GM12874 (cell line): ENCODE measurements around the gene PAX7.

ENCODE experiments used
- CTCF ChIP-seq: IDR thresholded peaks from 2 replicates; pipeline ENCODE4 v1.5.1; 2011; ENCODE audit warnings: low read depth, mild to moderate bottlenecking, control low read depth, low read length, moderate library complexity; ENCODE audit not compliant: insufficient read depth

PAX7 gene

DNA sequence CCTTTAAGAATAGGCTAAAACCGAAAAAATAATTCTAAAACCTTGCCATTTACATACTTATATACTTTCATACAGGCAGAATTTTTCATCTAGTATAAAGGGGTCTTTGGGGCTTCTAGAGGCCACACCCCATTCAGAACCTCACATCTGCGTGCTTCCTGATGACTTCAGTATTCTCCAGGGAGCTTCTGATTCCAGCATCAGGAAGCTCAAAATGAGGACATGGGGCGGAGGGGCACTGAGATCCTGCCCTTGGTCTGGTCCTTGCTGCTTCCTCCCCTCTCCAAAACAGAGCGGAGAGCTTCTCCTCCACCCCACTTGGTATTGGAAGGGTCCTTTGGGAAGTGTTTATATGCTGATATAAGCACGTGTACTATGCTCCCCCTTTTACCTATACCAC lies 13.8 kb downstream of the PAX7 start:
- no peak for TF ChIP-seq CTCF

GRCh38 chr1:18644973-18645746 lies 14.5 kb downstream of the PAX7 start:
- TF ChIP-seq CTCF = no peak

DNA sequence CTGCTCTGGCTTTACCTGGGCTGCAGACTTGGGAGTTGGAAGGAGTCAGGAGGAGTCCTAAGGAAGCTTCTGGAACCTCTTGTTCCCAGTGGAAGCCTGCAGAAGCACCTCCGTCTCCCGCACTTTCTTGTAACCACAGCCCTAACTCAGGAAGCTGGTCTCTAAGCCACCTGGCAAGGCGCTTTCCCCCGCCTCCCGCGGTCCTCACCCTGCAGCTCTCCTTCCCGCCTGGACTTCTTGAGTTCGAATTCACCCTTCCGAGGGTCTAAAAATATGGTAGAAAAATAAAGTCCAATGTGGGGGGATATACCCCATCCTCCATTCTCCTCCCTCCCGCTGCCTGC lies 15.1 kb downstream of the PAX7 start:
- TF ChIP-seq CTCF = no peak

GRCh38 chr1:18646091-18646785 lies 15.6 kb downstream of the PAX7 start:
- TF ChIP-seq CTCF = no peak

DNA sequence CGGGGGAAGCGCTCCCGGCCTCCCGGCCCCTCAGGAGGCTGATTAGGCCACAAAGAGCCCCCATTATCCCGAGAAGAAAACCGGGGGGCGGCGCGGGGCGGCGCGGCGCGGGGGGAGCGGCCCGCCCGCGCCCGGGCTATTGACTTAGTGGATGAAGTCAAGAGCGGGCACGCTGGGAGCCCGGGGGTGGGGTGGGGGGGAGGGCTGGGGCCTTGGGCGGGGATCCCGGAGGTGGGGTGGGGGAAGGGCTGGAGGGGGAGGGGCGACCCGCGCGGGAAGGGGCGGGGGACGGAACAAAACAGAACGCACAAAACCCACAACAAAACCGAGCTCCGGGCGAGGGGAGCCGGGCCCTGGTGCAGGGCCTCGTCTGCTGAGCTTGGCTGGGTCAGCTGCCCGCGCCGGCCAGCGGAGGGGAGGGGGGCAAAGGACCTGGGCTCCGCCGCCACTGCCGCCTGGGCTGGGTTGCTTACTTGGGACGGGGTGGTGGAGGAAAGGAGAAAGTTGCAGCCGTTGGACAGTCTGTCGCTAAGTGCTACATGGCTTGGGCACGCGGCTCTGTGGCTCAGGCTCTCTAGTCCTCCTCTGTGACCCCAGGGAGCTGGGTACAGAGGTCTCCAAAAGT lies 16.3 kb downstream of the PAX7 start:
- TF ChIP-seq CTCF = no peak

DNA sequence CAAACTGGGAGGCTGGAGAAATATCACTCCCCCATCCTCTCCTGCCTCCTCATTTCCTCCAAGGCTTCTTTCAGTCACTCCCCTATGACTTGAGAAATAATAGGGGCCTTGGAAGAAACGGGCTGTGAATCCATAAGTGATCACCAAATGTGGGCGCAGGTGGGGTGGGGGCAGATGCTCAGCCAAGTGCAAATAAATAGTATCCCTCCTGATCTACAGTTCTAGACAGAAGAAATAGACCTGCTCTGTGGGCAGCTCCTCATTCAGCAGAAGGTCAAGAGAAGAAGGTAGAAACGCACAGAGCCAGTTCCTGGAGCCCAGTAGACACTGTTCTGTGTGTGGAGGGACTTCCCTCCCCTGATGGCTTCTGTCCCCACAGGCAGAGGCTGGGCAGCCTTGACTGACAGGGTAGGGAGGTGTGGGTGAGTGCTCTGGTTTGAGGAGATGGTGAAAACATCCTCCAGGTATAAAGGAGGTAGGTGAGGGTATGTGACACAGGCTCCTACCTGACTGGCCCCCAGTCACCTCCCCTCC lies 17.1 kb downstream of the PAX7 start:
- no peak for TF ChIP-seq CTCF

GRCh38 chr1:18649693-18650370 lies 19.2 kb downstream of the PAX7 start:
- no peak for TF ChIP-seq CTCF
